ENCODE measurements around the gene LRRC51. TPM values are rescaled to one million over a fixed set of nuclear protein-coding genes. Genes with fewer than 3 reads are reported as not detected.

Gene LRRC51
- total and polyA plus RNA-seq, 2 donors (not counting 1 experiment from before 2014, with no cell fraction given): 1.4 to 7.7 TPM

DNA sequence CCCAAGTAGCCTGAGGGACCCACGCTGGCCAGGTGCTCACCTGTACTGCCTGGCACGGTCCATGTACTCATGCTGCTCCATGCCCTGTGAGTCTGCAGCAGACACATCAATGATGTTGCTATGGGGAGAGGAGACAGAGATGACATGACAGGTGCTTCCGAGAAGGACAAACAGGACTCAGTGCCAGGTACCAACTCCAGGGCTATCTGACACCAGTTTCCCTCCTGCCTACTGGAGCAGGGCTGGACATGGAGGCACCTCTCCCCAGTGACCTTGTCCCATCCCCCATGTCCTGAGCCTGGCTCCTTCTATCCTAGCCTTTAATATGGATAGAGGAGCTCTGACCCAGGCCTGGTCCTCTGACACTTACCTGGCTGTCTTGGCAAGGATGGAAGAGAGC, 18.1 kb downstream of the LRRC51 start:
- Mint-ChIP-seq H3K4me3 (no peak overlapping the region), H3K27ac (no peak overlapping the region), H3K27me3 (no peaks in the 10 kb centered on the region), H3K9me3 (ENCODE audit: insufficient read depth) (no peaks in the 10 kb centered on the region), H3K4me1 (peaks cover 36% of the 10 kb centered on the region)
- DNase-seq (no peak), ATAC-seq (ENCODE audit: low read depth) (no peak)
- ChIA-PET CTCF (interaction anchor here (1.1 to 4.7 kb wide), 6 partner anchors 8 to 73 kb away, joined by 3 to 37 read pairs (median 4); partner anchors contain the start of gene ANAPC15), POLR2A (no interaction called here)
- Histone ChIP-seq H4K20me1 (ENCODE audit: control insufficient read depth, insufficient read depth, low read length, poor library complexity, severe bottlenecking) (peaks cover 26% of the 10 kb centered on the region), H3K4me3 (ENCODE audit: control extremely low read depth in 1 of 5, extremely low read depth in 1 of 5, insufficient read depth in 1 of 5, low read depth in 2 of 5, low read length in 4 of 5) (no peak overlapping the region), H3K27ac (ENCODE audit: low read length in 2 of 2) (no peak overlapping the region), H3K4me2 (replicated peaks; ENCODE audit: low read depth, low read length, poor library complexity, severe bottlenecking) (no peak overlapping the region), H3K36me3 (replicated peaks in 1 of 2; ENCODE audit: control extremely low read depth in 1 of 2, control insufficient read depth in 1 of 2, extremely low read depth in 1 of 2, insufficient read depth in 2 of 2, low read length in 1 of 2) (peaks cover 0 to 59% of the 10 kb centered on the region in 2 experiments), H2AFZ (ENCODE audit: insufficient read depth, low read depth, low read length, poor library complexity, severe bottlenecking) (no peak overlapping the region), H3K4me1 (ENCODE audit: control insufficient read depth in 2 of 2, insufficient read depth in 2 of 2, low read length in 2 of 2) (peaks cover 23 to 32% of the 10 kb centered on the region in 2 donors), H3K27me3 (replicated peaks in 1 of 4; ENCODE audit: control extremely low read depth in 1 of 4, control insufficient read depth in 3 of 4, insufficient read depth in 4 of 4, low read length in 3 of 4) (no peaks in the 10 kb centered on the region), H3K9me3 (ENCODE audit: control extremely low read depth in 1 of 3, control insufficient read depth in 2 of 3, insufficient read depth in 1 of 3, low read length in 2 of 3) (peaks cover 0 to 5% (median 0%) of the 10 kb centered on the region in 3 donors), H3K79me2 (ENCODE audit: control insufficient read depth, insufficient read depth, low read length) (peaks cover 61% of the 10 kb centered on the region), H3K9ac (ENCODE audit: low read length) (no peak overlapping the region)
- 100% methylated on average over 3 of the region's 3 CpGs for WGBS (ENCODE audit: insufficient coverage)
- intact Hi-C loops (cut with micrococcal nuclease): no loop called here
- no peak for TF ChIP-seq EZH2 (IDR thresholded peaks at IDR 0.05; ENCODE audit: borderline replicate concordance, insufficient read depth, low read depth, low read length, poor library complexity, severe bottlenecking)
- TF ChIP-seq, protein P1, sequence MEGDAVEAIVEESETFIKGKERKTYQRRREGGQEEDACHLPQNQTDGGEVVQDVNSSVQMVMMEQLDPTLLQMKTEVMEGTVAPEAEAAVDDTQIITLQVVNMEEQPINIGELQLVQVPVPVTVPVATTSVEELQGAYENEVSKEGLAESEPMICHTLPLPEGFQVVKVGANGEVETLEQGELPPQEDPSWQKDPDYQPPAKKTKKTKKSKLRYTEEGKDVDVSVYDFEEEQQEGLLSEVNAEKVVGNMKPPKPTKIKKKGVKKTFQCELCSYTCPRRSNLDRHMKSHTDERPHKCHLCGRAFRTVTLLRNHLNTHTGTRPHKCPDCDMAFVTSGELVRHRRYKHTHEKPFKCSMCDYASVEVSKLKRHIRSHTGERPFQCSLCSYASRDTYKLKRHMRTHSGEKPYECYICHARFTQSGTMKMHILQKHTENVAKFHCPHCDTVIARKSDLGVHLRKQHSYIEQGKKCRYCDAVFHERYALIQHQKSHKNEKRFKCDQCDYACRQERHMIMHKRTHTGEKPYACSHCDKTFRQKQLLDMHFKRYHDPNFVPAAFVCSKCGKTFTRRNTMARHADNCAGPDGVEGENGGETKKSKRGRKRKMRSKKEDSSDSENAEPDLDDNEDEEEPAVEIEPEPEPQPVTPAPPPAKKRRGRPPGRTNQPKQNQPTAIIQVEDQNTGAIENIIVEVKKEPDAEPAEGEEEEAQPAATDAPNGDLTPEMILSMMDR (IDR thresholded peaks at IDR 0.05): no peak

GRCh38 chr11:72100009-72100408, 19.4 kb downstream of the LRRC51 start:
- intact Hi-C loops (cut with micrococcal nuclease): loop anchor here (5.0 kb wide), 1 partner anchor 42 kb away; no protein-coding TSS in a partner anchor
- TF ChIP-seq, protein P1 (IDR thresholded peaks at IDR 0.05): no peak
- TF ChIP-seq EZH2 (IDR thresholded peaks at IDR 0.05; ENCODE audit: borderline replicate concordance, insufficient read depth, low read depth, low read length, poor library complexity, severe bottlenecking): no peak
- no peak overlapping the region for H3K4me3 Mint-ChIP-seq
- no peaks in the 10 kb centered on the region for H3K9me3 Mint-ChIP-seq (ENCODE audit: insufficient read depth)
- DNase-seq (no peak), ATAC-seq (ENCODE audit: low read depth) (no peak)
- Histone ChIP-seq H3K27me3 (replicated peaks in 1 of 4; ENCODE audit: control extremely low read depth in 1 of 4, control insufficient read depth in 3 of 4, insufficient read depth in 4 of 4, low read length in 3 of 4) (no peaks in the 10 kb centered on the region), H3K9me3 (ENCODE audit: control extremely low read depth in 1 of 3, control insufficient read depth in 2 of 3, insufficient read depth in 1 of 3, low read length in 2 of 3) (peaks cover 0 to 8% (median 0%) of the 10 kb centered on the region in 3 donors), H3K4me3 (ENCODE audit: control extremely low read depth in 1 of 5, extremely low read depth in 1 of 5, insufficient read depth in 1 of 5, low read depth in 2 of 5, low read length in 4 of 5) (no peak overlapping the region), H3K36me3 (replicated peaks in 1 of 2; ENCODE audit: control extremely low read depth in 1 of 2, control insufficient read depth in 1 of 2, extremely low read depth in 1 of 2, insufficient read depth in 2 of 2, low read length in 1 of 2) (peaks cover 0 to 51% of the 10 kb centered on the region in 2 experiments), H2AFZ (ENCODE audit: insufficient read depth, low read depth, low read length, poor library complexity, severe bottlenecking) (no peak overlapping the region), H3K27ac (ENCODE audit: low read length in 2 of 2) (no peak overlapping the region), H3K4me2 (replicated peaks; ENCODE audit: low read depth, low read length, poor library complexity, severe bottlenecking) (no peak overlapping the region), H3K4me1 (ENCODE audit: control insufficient read depth in 2 of 2, insufficient read depth in 2 of 2, low read length in 2 of 2) (peaks cover 29 to 37% of the 10 kb centered on the region in 2 donors), H4K20me1 (ENCODE audit: control insufficient read depth, insufficient read depth, low read length, poor library complexity, severe bottlenecking) (peaks cover 26% of the 10 kb centered on the region), H3K79me2 (ENCODE audit: control insufficient read depth, insufficient read depth, low read length) (peaks cover 74% of the 10 kb centered on the region), H3K9ac (ENCODE audit: low read length) (no peak overlapping the region)
- no peaks in the 10 kb centered on the region for H3K27me3 Mint-ChIP-seq
- 68% methylated on average over 3 of the region's 3 CpGs for WGBS (ENCODE audit: insufficient coverage)
- no peak overlapping the region for H3K27ac Mint-ChIP-seq
- ChIA-PET POLR2A (interaction anchor here (0.7 kb wide), 1 partner anchor 59 kb away, joined by 3 read pairs; no protein-coding TSS in a partner anchor), CTCF (interaction anchor here (0.9 to 4.7 kb wide), 6 partner anchors 9 to 331 kb away, joined by 3 to 37 read pairs (median 4); no protein-coding TSS in a partner anchor)
- peaks cover 43% of the 10 kb centered on the region for H3K4me1 Mint-ChIP-seq
